HEK293 (cell line): ENCODE data around the gene TLE5.
A peak's percentile ranks its signal among the peaks of the same experiment; 100 is the strongest.

Experiments used
- BCL11B ChIP-seq: fragments of 450-650 bp; formaldehyde crosslinking; IDR thresholded peaks from 2 replicates; pipeline ENCODE4 v1.5.1; 2016; ENCODE audit warnings: low read depth, missing biosample characterization, missing genetic modification characterization
- KLF16 ChIP-seq: fragments of 450-650 bp; formaldehyde crosslinking; IDR thresholded peaks from 2 replicates; pipeline ENCODE4 v1.5.1; 2017; ENCODE audit warnings: missing biosample characterization, missing genetic modification characterization
- SCRT1 ChIP-seq: fragments of 450-650 bp; formaldehyde crosslinking; IDR thresholded peaks from 2 replicates; pipeline ENCODE4 v1.5.1; 2016; ENCODE audit warnings: missing biosample characterization, missing genetic modification characterization, borderline replicate concordance
- SP2 ChIP-seq: fragments of 450-650 bp; formaldehyde crosslinking; IDR thresholded peaks from 2 replicates; pipeline ENCODE4 v1.5.1; 2016; ENCODE audit warnings: missing biosample characterization, missing genetic modification characterization
- SP3 ChIP-seq: fragments of 450-650 bp; formaldehyde crosslinking; IDR thresholded peaks from 2 replicates; pipeline ENCODE4 v1.5.1; 2016; ENCODE audit warnings: missing biosample characterization, missing genetic modification characterization
- YY1 ChIP-seq: fragments of 450-650 bp; formaldehyde crosslinking; IDR thresholded peaks from 2 replicates; pipeline ENCODE4 v1.5.1; 2018; ENCODE audit warnings: missing biosample characterization, missing genetic modification characterization
- ZBTB8A ChIP-seq: fragments of 450-650 bp; formaldehyde crosslinking; IDR thresholded peaks from 2 replicates; pipeline ENCODE4 v1.5.1; 2016; ENCODE audit warnings: missing biosample characterization, missing genetic modification characterization
- ZFP41 ChIP-seq: fragments of 450-650 bp; formaldehyde crosslinking; IDR thresholded peaks from 2 replicates; pipeline ENCODE4 v1.5.1; 2016; ENCODE audit warnings: missing biosample characterization, missing genetic modification characterization, borderline replicate concordance
- ZNF155 ChIP-seq: fragments of 450-650 bp; formaldehyde crosslinking; IDR thresholded peaks from 2 replicates; pipeline ENCODE4 v1.5.1; 2016; ENCODE audit warnings: missing biosample characterization, missing genetic modification characterization
- ZNF19 ChIP-seq: fragments of 450-650 bp; formaldehyde crosslinking; IDR thresholded peaks from 2 replicates; pipeline ENCODE4; 2016; ENCODE audit warnings: missing biosample characterization, missing genetic modification characterization, low read depth
- ZNF24 ChIP-seq: fragments of 450-650 bp; formaldehyde crosslinking; IDR thresholded peaks from 2 replicates; pipeline ENCODE4 v1.5.1; 2016; ENCODE audit warnings: missing biosample characterization, missing genetic modification characterization
- ZNF311 ChIP-seq: fragments of 450-650 bp; formaldehyde crosslinking; IDR thresholded peaks from 2 replicates; pipeline ENCODE4 v1.5.1; 2017; ENCODE audit warnings: missing biosample characterization, missing genetic modification characterization, borderline replicate concordance
- ZNF37A ChIP-seq: fragments of 450-650 bp; IDR thresholded peaks from 2 replicates; pipeline ENCODE4 v1.5.1; 2018; ENCODE audit warnings: missing biosample characterization, missing genetic modification characterization
- ZXDB ChIP-seq: fragments of 450-650 bp; formaldehyde crosslinking; IDR thresholded peaks from 2 replicates; pipeline ENCODE4 v1.5.1; 2016; ENCODE audit warnings: missing biosample characterization, missing genetic modification characterization
- TF ChIP-seq, protein P1 (sequence below): fragments of 450-650 bp; formaldehyde crosslinking; IDR thresholded peaks from 2 replicates; pipeline ENCODE4 v1.5.1; 2017; ENCODE audit warnings: missing biosample characterization, missing genetic modification characterization
- TF ChIP-seq, protein P2 (sequence below): fragments of 450-650 bp; formaldehyde crosslinking; IDR thresholded peaks from 2 replicates; pipeline ENCODE4 v1.5.1; 2017; ENCODE audit warnings: missing biosample characterization, mild to moderate bottlenecking, missing genetic modification characterization, moderate library complexity
- TF ChIP-seq, protein P3 (sequence below): fragments of 450-650 bp; formaldehyde crosslinking; IDR thresholded peaks from 2 replicates; pipeline ENCODE4 v1.5.1; 2016; ENCODE audit warnings: missing biosample characterization, missing genetic modification characterization
- TF ChIP-seq, protein P4 (sequence below): fragments of 450-650 bp; formaldehyde crosslinking; IDR thresholded peaks from 2 replicates; pipeline ENCODE4 v1.5.1; 2016; ENCODE audit warnings: missing biosample characterization, missing genetic modification characterization
- TF ChIP-seq, protein P5 (sequence below): fragments of 450-650 bp; formaldehyde crosslinking; IDR thresholded peaks from 2 replicates; pipeline ENCODE4 v1.5.1; 2017; ENCODE audit warnings: missing biosample characterization, missing genetic modification characterization

Gene TLE5

DNA sequence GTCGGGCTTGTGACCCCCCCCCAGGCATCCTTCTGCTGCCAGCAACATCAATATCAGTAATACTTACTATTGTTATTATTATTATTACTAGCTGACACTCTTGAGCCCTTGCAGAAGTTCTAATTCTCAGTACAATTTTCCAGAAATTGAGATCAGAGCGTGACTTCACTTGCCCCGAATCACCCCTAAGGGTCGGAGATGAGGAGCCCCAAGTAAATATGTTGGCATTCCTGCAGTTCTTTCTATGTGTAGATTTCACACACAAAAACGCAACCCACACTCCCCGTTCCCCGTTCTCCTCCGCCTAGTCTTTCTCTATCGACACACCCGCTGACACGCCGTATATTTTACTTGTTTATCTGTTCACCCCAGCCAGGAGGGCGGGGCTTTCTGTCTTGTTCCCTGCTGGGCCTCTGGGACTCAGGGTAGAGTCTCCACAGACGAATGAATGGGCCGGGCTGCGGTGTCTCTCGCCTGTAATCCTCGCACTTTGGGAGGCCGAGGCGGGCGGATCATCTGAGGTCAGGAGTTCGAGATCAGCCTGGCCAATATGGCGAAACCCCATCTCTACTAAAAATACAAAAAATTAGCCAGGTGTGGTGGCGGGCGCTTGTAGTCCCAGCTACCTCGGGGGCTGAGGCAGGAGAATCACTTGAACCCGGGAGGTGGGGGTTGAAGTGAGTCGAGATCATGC is 14.7 kb downstream of the TLE5 start (continued):
- TF ChIP-seq ZNF37A (tag by site-specific recombination) (no peak), BCL11B (tag by site-specific recombination) (no peak), ZFP41 (tag by site-specific recombination) (no peak), SCRT1 (tag by site-specific recombination) (no peak), SP3 (tag by site-specific recombination) (peak; percentile 53), ZNF24 (peak; percentile 77; the same call in 1 of the 2 replicates), ZXDB (peak; percentile 67), ZNF19 (tag by site-specific recombination) (no peak), SP2 (peak; percentile 81), ZNF155 (tag by site-specific recombination) (no peak), ZNF311 (tag by site-specific recombination) (no peak), KLF16 (tag by site-specific recombination) (peak; percentile 57), ZBTB8A (tag by site-specific recombination) (peak; percentile 53; the same call in 1 of the 2 replicates), YY1 (tag by site-specific recombination) (0 out of 2 replicates have a peak, but pooled peaks have one; percentile 27)
- TF ChIP-seq, protein P1, sequence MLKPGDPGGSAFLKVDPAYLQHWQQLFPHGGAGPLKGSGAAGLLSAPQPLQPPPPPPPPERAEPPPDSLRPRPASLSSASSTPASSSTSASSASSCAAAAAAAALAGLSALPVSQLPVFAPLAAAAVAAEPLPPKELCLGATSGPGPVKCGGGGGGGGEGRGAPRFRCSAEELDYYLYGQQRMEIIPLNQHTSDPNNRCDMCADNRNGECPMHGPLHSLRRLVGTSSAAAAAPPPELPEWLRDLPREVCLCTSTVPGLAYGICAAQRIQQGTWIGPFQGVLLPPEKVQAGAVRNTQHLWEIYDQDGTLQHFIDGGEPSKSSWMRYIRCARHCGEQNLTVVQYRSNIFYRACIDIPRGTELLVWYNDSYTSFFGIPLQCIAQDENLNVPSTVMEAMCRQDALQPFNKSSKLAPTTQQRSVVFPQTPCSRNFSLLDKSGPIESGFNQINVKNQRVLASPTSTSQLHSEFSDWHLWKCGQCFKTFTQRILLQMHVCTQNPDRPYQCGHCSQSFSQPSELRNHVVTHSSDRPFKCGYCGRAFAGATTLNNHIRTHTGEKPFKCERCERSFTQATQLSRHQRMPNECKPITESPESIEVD (tag by site-specific recombination) = peak; percentile 84
- TF ChIP-seq, protein P2, sequence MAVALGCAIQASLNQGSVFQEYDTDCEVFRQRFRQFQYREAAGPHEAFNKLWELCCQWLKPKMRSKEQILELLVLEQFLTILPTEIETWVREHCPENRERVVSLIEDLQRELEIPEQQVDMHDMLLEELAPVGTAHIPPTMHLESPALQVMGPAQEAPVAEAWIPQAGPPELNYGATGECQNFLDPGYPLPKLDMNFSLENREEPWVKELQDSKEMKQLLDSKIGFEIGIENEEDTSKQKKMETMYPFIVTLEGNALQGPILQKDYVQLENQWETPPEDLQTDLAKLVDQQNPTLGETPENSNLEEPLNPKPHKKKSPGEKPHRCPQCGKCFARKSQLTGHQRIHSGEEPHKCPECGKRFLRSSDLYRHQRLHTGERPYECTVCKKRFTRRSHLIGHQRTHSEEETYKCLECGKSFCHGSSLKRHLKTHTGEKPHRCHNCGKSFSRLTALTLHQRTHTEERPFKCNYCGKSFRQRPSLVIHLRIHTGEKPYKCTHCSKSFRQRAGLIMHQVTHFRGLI = no peak
- TF ChIP-seq, protein P3, sequence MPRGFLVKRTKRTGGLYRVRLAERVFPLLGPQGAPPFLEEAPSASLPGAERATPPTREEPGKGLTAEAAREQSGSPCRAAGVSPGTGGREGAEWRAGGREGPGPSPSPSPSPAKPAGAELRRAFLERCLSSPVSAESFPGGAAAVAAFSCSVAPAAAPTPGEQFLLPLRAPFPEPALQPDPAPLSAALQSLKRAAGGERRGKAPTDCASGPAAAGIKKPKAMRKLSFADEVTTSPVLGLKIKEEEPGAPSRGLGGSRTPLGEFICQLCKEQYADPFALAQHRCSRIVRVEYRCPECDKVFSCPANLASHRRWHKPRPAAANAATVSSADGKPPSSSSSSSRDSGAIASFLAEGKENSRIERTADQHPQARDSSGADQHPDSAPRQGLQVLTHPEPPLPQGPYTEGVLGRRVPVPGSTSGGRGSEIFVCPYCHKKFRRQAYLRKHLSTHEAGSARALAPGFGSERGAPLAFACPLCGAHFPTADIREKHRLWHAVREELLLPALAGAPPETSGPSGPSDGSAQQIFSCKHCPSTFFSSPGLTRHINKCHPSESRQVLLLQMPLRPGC (tag by site-specific recombination) = peak; percentile 45; the same call in 1 of the 2 replicates
- TF ChIP-seq, protein P4, sequence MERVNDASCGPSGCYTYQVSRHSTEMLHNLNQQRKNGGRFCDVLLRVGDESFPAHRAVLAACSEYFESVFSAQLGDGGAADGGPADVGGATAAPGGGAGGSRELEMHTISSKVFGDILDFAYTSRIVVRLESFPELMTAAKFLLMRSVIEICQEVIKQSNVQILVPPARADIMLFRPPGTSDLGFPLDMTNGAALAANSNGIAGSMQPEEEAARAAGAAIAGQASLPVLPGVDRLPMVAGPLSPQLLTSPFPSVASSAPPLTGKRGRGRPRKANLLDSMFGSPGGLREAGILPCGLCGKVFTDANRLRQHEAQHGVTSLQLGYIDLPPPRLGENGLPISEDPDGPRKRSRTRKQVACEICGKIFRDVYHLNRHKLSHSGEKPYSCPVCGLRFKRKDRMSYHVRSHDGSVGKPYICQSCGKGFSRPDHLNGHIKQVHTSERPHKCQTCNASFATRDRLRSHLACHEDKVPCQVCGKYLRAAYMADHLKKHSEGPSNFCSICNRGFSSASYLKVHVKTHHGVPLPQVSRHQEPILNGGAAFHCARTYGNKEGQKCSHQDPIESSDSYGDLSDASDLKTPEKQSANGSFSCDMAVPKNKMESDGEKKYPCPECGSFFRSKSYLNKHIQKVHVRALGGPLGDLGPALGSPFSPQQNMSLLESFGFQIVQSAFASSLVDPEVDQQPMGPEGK (tag by site-specific recombination) = peak; percentile 92
- TF ChIP-seq, protein P5, sequence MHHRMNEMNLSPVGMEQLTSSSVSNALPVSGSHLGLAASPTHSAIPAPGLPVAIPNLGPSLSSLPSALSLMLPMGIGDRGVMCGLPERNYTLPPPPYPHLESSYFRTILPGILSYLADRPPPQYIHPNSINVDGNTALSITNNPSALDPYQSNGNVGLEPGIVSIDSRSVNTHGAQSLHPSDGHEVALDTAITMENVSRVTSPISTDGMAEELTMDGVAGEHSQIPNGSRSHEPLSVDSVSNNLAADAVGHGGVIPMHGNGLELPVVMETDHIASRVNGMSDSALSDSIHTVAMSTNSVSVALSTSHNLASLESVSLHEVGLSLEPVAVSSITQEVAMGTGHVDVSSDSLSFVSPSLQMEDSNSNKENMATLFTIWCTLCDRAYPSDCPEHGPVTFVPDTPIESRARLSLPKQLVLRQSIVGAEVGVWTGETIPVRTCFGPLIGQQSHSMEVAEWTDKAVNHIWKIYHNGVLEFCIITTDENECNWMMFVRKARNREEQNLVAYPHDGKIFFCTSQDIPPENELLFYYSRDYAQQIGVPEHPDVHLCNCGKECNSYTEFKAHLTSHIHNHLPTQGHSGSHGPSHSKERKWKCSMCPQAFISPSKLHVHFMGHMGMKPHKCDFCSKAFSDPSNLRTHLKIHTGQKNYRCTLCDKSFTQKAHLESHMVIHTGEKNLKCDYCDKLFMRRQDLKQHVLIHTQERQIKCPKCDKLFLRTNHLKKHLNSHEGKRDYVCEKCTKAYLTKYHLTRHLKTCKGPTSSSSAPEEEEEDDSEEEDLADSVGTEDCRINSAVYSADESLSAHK (tag by site-specific recombination) = peak; percentile 59; the same call in 1 of the 2 replicates
